Activated T-helper 17 cell treated with anti-CD3 and anti-CD28 coated beads, Interleukin-2, amount 50 U/mL, for 72 hours (primary cell): Measurements from ENCODE around the gene MXRA7. TPM values are rescaled to one million over a fixed set of nuclear protein-coding genes. Genes with fewer than 3 reads are reported as not detected.
"Not testable (repeated sequence)": the region's sequence is repeated elsewhere in the genome, so short reads cannot be mapped to it uniquely, and the experiment has no call there.

Experiments used
- ATAC-seq: fragments of 150-1000 bp; cut with Tn5 transposase; replicated peaks from 2 replicates; pipeline ENCODE4 v1.10.0; 2021; ENCODE audit warnings: mild to moderate bottlenecking, moderate library complexity
- H3K27ac Mint-ChIP-seq: one replicate; pipeline ENCODE4 v1.8.0; 2022; ENCODE audit warnings: mixed read lengths
- H3K27me3 Mint-ChIP-seq: one replicate; pipeline ENCODE4 v1.8.0; 2022; ENCODE audit warnings: mixed read lengths
- H3K36me3 Mint-ChIP-seq: one replicate; pipeline ENCODE4 v1.8.0; 2022; ENCODE audit warnings: low read depth, mild to moderate bottlenecking, mixed read lengths
- H3K4me1 Mint-ChIP-seq: one replicate; pipeline ENCODE4 v1.8.0; 2022; ENCODE audit warnings: mixed read lengths
- H3K4me3 Mint-ChIP-seq: one replicate; pipeline ENCODE4 v1.8.0; 2022; ENCODE audit warnings: mild to moderate bottlenecking, mixed read lengths
- H3K9me3 Mint-ChIP-seq: one replicate; pipeline ENCODE4 v1.8.0; 2022; ENCODE audit warnings: mixed read lengths
- total RNA-seq, 2 donors: library from RNA; stranded (reverse); gene quantifications; one replicate each; pipeline ENCODE4 v1.2.3, GENCODE V29; 2022

The MXRA7 gene
- total RNA-seq, 2 donors from 2014 or later: 7.3 to 7.4 TPM

- H3K4me1 Mint-ChIP-seq: no peaks in the 10 kb centered on the region
- H3K9me3 Mint-ChIP-seq: no peaks in the 10 kb centered on the region
- H3K27ac Mint-ChIP-seq: no peak overlapping the region
- peak; percentile 38 for ATAC-seq
- no peaks in the 10 kb centered on the region for H3K27me3 Mint-ChIP-seq
- no peak overlapping the region for H3K4me3 Mint-ChIP-seq
- no peaks in the 10 kb centered on the region for H3K36me3 Mint-ChIP-seq
Measured at GRCh38 chr17:76700617-76701470, 9.9 kb downstream of the MXRA7 start.

GRCh38 chr17:76700270-76700616 lies 10.5 kb downstream of the MXRA7 start:
- H3K4me3 Mint-ChIP-seq: no peak overlapping the region
- H3K27ac Mint-ChIP-seq: no peak overlapping the region
- no peaks in the 10 kb centered on the region for H3K9me3 Mint-ChIP-seq
- no peaks in the 10 kb centered on the region for H3K36me3 Mint-ChIP-seq
- peak; percentile 16 for ATAC-seq
- H3K4me1 Mint-ChIP-seq: peaks cover 5% of the 10 kb centered on the region
- no peaks in the 10 kb centered on the region for H3K27me3 Mint-ChIP-seq

- not testable (repeated sequence) for H3K27me3 Mint-ChIP-seq, H3K36me3 Mint-ChIP-seq, H3K27ac Mint-ChIP-seq, H3K4me1 Mint-ChIP-seq, H3K4me3 Mint-ChIP-seq, H3K9me3 Mint-ChIP-seq, ATAC-seq
Measured at GRCh38 chr17:76698466-76698977, 12.2 kb downstream of the MXRA7 start.

GRCh38 chr17:76697702-76698465 lies 12.9 kb downstream of the MXRA7 start:
- Mint-ChIP-seq H3K36me3 (no peaks in the 10 kb centered on the region), H3K4me1 (peaks cover 7% of the 10 kb centered on the region), H3K27ac (no peak overlapping the region), H3K4me3 (no peak overlapping the region), H3K9me3 (no peaks in the 10 kb centered on the region), H3K27me3 (no peaks in the 10 kb centered on the region)
- no peak for ATAC-seq

- Mint-ChIP-seq H3K36me3 (no peaks in the 10 kb centered on the region), H3K27me3 (no peaks in the 10 kb centered on the region), H3K27ac (no peak overlapping the region), H3K4me1 (peaks cover 7% of the 10 kb centered on the region), H3K9me3 (no peaks in the 10 kb centered on the region), H3K4me3 (no peak overlapping the region)
- peak; percentile 64 for ATAC-seq
Measured at GRCh38 chr17:76696763-76697701, 13.7 kb downstream of the MXRA7 start.

GRCh38 chr17:76695059-76695831 lies 15.5 kb downstream of the MXRA7 start:
- Mint-ChIP-seq H3K36me3 (no peaks in the 10 kb centered on the region), H3K4me1 (peaks cover 7% of the 10 kb centered on the region), H3K27me3 (no peaks in the 10 kb centered on the region), H3K27ac (no peak overlapping the region), H3K4me3 (no peak overlapping the region), H3K9me3 (no peaks in the 10 kb centered on the region)
- ATAC-seq: no peak

GRCh38 chr17:76691379-76692191 lies 19.2 kb downstream of the MXRA7 start:
- ATAC-seq: no peak
- H3K4me1 Mint-ChIP-seq: peaks cover 7% of the 10 kb centered on the region
- H3K27ac Mint-ChIP-seq: no peak overlapping the region
- H3K4me3 Mint-ChIP-seq: no peak overlapping the region
- no peaks in the 10 kb centered on the region for H3K9me3 Mint-ChIP-seq
- H3K36me3 Mint-ChIP-seq: no peaks in the 10 kb centered on the region
- H3K27me3 Mint-ChIP-seq: no peaks in the 10 kb centered on the region

GRCh38 chr17:76690596-76691280 lies 20.0 kb downstream of the MXRA7 start:
- H3K27ac Mint-ChIP-seq: no peak overlapping the region
- no peak overlapping the region for H3K4me3 Mint-ChIP-seq

GRCh38 chr17:76689859-76690258 lies 20.9 kb downstream of the MXRA7 start:
- ATAC-seq: no peak
- no peak overlapping the region for H3K4me3 Mint-ChIP-seq
- no peak overlapping the region for H3K27ac Mint-ChIP-seq
- H3K27me3 Mint-ChIP-seq: no peaks in the 10 kb centered on the region
- H3K36me3 Mint-ChIP-seq: no peaks in the 10 kb centered on the region
- H3K9me3 Mint-ChIP-seq: no peaks in the 10 kb centered on the region
- H3K4me1 Mint-ChIP-seq: no peaks in the 10 kb centered on the region

More at GRCh38 chr17:76690596-76691280, 20.0 kb downstream of the MXRA7 start:
- Mint-ChIP-seq H3K9me3 (no peaks in the 10 kb centered on the region), H3K4me1 (peaks cover 7% of the 10 kb centered on the region), H3K27me3 (no peaks in the 10 kb centered on the region), H3K36me3 (no peaks in the 10 kb centered on the region)
- no peak for ATAC-seq

GRCh38 chr17:76688165-76688622 lies 22.6 kb downstream of the MXRA7 start:
- no peaks in the 10 kb centered on the region for H3K36me3 Mint-ChIP-seq
- H3K4me3 Mint-ChIP-seq: no peak overlapping the region
- H3K27me3 Mint-ChIP-seq: no peaks in the 10 kb centered on the region
- no peaks in the 10 kb centered on the region for H3K9me3 Mint-ChIP-seq
- no peaks in the 10 kb centered on the region for H3K4me1 Mint-ChIP-seq
- H3K27ac Mint-ChIP-seq: no peak overlapping the region
- no peak for ATAC-seq

- H3K36me3 Mint-ChIP-seq: no peaks in the 10 kb centered on the region
- no peak for ATAC-seq
Measured at GRCh38 chr17:76687298-76688164, 23.2 kb downstream of the MXRA7 start.

More at GRCh38 chr17:76687298-76688164, 23.2 kb downstream of the MXRA7 start:
- H3K4me3 Mint-ChIP-seq: no peak overlapping the region
- no peaks in the 10 kb centered on the region for H3K9me3 Mint-ChIP-seq
- H3K4me1 Mint-ChIP-seq: no peaks in the 10 kb centered on the region
- no peak overlapping the region for H3K27ac Mint-ChIP-seq
- H3K27me3 Mint-ChIP-seq: no peaks in the 10 kb centered on the region
